BLaER1 treated with 17β-estradiol and CSF1 and Interleukin-3, amounts not matched to agents 10 nM and 100 nM (cell line): ENCODE results near the gene BACE1-AS.
A peak's percentile ranks its signal among the peaks of the same experiment; 100 is the strongest.

ENCODE experiments used
- H3K27ac ChIP-seq, 11 experiments: shearing (Covaris generic); formaldehyde crosslinking; 2 replicates each; pipeline ENCODE4 v1.8.1; 2022
- H3K27me3 ChIP-seq, 11 experiments: shearing (Covaris generic); formaldehyde crosslinking; 2 replicates each; pipeline ENCODE4 v1.8.1; 2022
- H3K36me3 ChIP-seq, 11 experiments: shearing (Covaris generic); formaldehyde crosslinking; 2 replicates each; pipeline ENCODE4 v1.8.1; 2022
- H3K4me1 ChIP-seq, 10 experiments: shearing (Covaris generic); formaldehyde crosslinking; 2 replicates each; pipeline ENCODE4 v1.8.1; 2022
- H3K4me2 ChIP-seq, 11 experiments: shearing (Covaris generic); formaldehyde crosslinking; 2 replicates each; pipeline ENCODE4 v1.8.1; 2022
- H3K4me3 ChIP-seq, 10 experiments: shearing (Covaris generic); formaldehyde crosslinking; 2 replicates each; pipeline ENCODE4 v1.8.1; 2022
- H3K9ac ChIP-seq, 11 experiments: shearing (Covaris generic); formaldehyde crosslinking; 2 replicates each; pipeline ENCODE4 v1.8.1; 2022
- H3K9me3 ChIP-seq, 11 experiments: shearing (Covaris generic); formaldehyde crosslinking; replicated peaks in 1 of 11; 2 replicates each; pipeline ENCODE4 v1.8.1; 2022
- H4K20me1 ChIP-seq, 11 experiments: shearing (Covaris generic); formaldehyde crosslinking; 2 replicates each; pipeline ENCODE4 v1.8.1; 2022
- Cebpa-rat ChIP-seq, 11 experiments: shearing (Covaris generic); IDR thresholded peaks; 2 replicates each; pipeline ENCODE4 v1.8.1; 2022

BACE1-AS gene

GRCh38 chr11:117299351-117300282 is 8.5 kb downstream of the BACE1-AS start:
- H3K27me3 ChIP-seq: no peaks in the 10 kb centered on the region
- peaks cover 0 to 24% (median 6%) of the 10 kb centered on the region in 11 experiments; a peak in 6 of 22 replicates for H3K36me3 ChIP-seq
- H3K9me3 ChIP-seq: no peaks in the 10 kb centered on the region
- H3K4me2 ChIP-seq: no peak overlapping the region
- H3K4me1 ChIP-seq: peaks cover 0 to 12% (median 10%) of the 10 kb centered on the region in 10 experiments; a peak in 12 of 20 replicates
- no peaks in the 10 kb centered on the region for H4K20me1 ChIP-seq
- 0 out of 22 replicates have a peak overlapping the region, but pooled peaks of 1 of the 11 experiments have one; percentile 5 for H3K27ac ChIP-seq
- no peak for TF ChIP-seq Cebpa-rat (IDR thresholded peaks at IDR 0.05)
- H3K4me3 ChIP-seq: no peak overlapping the region
- H3K9ac ChIP-seq: no peak overlapping the region

- Histone ChIP-seq H3K27me3 (no peaks in the 10 kb centered on the region), H3K4me2 (no peak overlapping the region), H3K36me3 (peaks cover 0 to 17% (median under 1%) of the 10 kb centered on the region in 11 experiments; a peak in 5 of 22 replicates), H3K4me3 (no peak overlapping the region), H3K9me3 (no peaks in the 10 kb centered on the region), H4K20me1 (no peaks in the 10 kb centered on the region; a peak in 1 of 22 replicates), H3K27ac (no peak overlapping the region), H3K9ac (no peak overlapping the region), H3K4me1 (peaks cover 0 to 12% (median 10%) of the 10 kb centered on the region in 10 experiments; a peak in 12 of 20 replicates)
- no peak for TF ChIP-seq Cebpa-rat (IDR thresholded peaks at IDR 0.05)
These were observed 9.1 kb downstream of the BACE1-AS start for GRCh38 chr11:117300283-117300663.

GRCh38 chr11:117300773-117301172 is 9.6 kb downstream of the BACE1-AS start:
- no peaks in the 10 kb centered on the region; a peak in 1 of 22 replicates for H4K20me1 ChIP-seq
- H3K4me1 ChIP-seq: peaks cover 0 to 12% (median 10%) of the 10 kb centered on the region in 10 experiments; a peak in 12 of 20 replicates
- no peak overlapping the region for H3K27ac ChIP-seq
- peaks cover 0 to 12% (median 0%) of the 10 kb centered on the region in 11 experiments; a peak in 3 of 22 replicates for H3K36me3 ChIP-seq
- H3K9me3 ChIP-seq: no peaks in the 10 kb centered on the region
- H3K9ac ChIP-seq: no peak overlapping the region
- H3K27me3 ChIP-seq: no peaks in the 10 kb centered on the region
- no peak overlapping the region for H3K4me2 ChIP-seq
- TF ChIP-seq Cebpa-rat (IDR thresholded peaks at IDR 0.05): no peak
- H3K4me3 ChIP-seq: no peak overlapping the region

- no peaks in the 10 kb centered on the region for H3K27me3 ChIP-seq
- no peaks in the 10 kb centered on the region; a peak in 2 of 22 replicates for H4K20me1 ChIP-seq
- H3K27ac ChIP-seq: no peak overlapping the region
- peaks cover 0 to 12% (median 10%) of the 10 kb centered on the region in 10 experiments; a peak in 12 of 20 replicates for H3K4me1 ChIP-seq
- H3K9ac ChIP-seq: no peak overlapping the region
- H3K4me2 ChIP-seq: no peak overlapping the region
- H3K9me3 ChIP-seq: no peaks in the 10 kb centered on the region
- no peaks in the 10 kb centered on the region for H3K36me3 ChIP-seq
- no peak for TF ChIP-seq Cebpa-rat (IDR thresholded peaks at IDR 0.05)
- H3K4me3 ChIP-seq: no peak overlapping the region
These were observed 11.1 kb downstream of the BACE1-AS start for GRCh38 chr11:117302228-117302627.

GRCh38 chr11:117303101-117303500 is 12.0 kb downstream of the BACE1-AS start:
- H3K9ac ChIP-seq: no peak overlapping the region
- TF ChIP-seq Cebpa-rat (IDR thresholded peaks at IDR 0.05): no peak

GRCh38 chr11:117303646-117304315 is 12.6 kb downstream of the BACE1-AS start:
- no peak overlapping the region for H3K9ac ChIP-seq
- TF ChIP-seq Cebpa-rat (IDR thresholded peaks at IDR 0.05): no peak
- peak overlapping the region in 7 of 11 experiments; percentile 8 to 68 (median 53); a peak in 10 of 22 replicates for H3K4me2 ChIP-seq
- no peak overlapping the region for H3K27ac ChIP-seq
- H3K27me3 ChIP-seq: no peaks in the 10 kb centered on the region
- H4K20me1 ChIP-seq: no peaks in the 10 kb centered on the region; a peak in 2 of 22 replicates
- H3K4me3 ChIP-seq: no peak overlapping the region
- peaks cover 0 to 12% (median 10%) of the 10 kb centered on the region in 10 experiments; a peak in 12 of 20 replicates for H3K4me1 ChIP-seq
- no peaks in the 10 kb centered on the region for H3K9me3 ChIP-seq
- no peaks in the 10 kb centered on the region for H3K36me3 ChIP-seq

More at GRCh38 chr11:117303101-117303500, 12.0 kb downstream of the BACE1-AS start:
- Histone ChIP-seq H3K4me2 (peak overlapping the region in 8 of 11 experiments; percentile 8 to 68 (median 45); a peak in 11 of 22 replicates), H3K9me3 (no peaks in the 10 kb centered on the region), H3K36me3 (no peaks in the 10 kb centered on the region), H3K4me3 (no peak overlapping the region), H4K20me1 (no peaks in the 10 kb centered on the region; a peak in 2 of 22 replicates), H3K4me1 (peaks cover 0 to 12% (median 10%) of the 10 kb centered on the region in 10 experiments; a peak in 12 of 20 replicates), H3K27me3 (no peaks in the 10 kb centered on the region), H3K27ac (no peak overlapping the region)

GRCh38 chr11:117305145-117305544 is 14.0 kb downstream of the BACE1-AS start:
- no peak overlapping the region for H3K4me3 ChIP-seq
- no peaks in the 10 kb centered on the region for H3K27me3 ChIP-seq
- TF ChIP-seq Cebpa-rat (IDR thresholded peaks at IDR 0.05): no peak
- H3K9ac ChIP-seq: no peak overlapping the region
- H3K4me1 ChIP-seq: peaks cover 0 to 12% (median 10%) of the 10 kb centered on the region in 10 experiments; a peak in 12 of 20 replicates
- no peak overlapping the region for H3K27ac ChIP-seq
- no peak overlapping the region for H3K4me2 ChIP-seq
- no peaks in the 10 kb centered on the region; a peak in 2 of 22 replicates for H4K20me1 ChIP-seq
- H3K9me3 ChIP-seq: no peaks in the 10 kb centered on the region
- H3K36me3 ChIP-seq: no peaks in the 10 kb centered on the region

- H3K4me3 ChIP-seq: no peak overlapping the region
- no peak overlapping the region for H3K27ac ChIP-seq
- peaks cover 0 to 9% (median 4%) of the 10 kb centered on the region in 11 experiments; a peak in 11 of 22 replicates for H3K27me3 ChIP-seq
- H3K4me2 ChIP-seq: no peak overlapping the region
- no peak overlapping the region for H3K9ac ChIP-seq
- H4K20me1 ChIP-seq: peaks cover 0 to 6% (median 0%) of the 10 kb centered on the region in 11 experiments; a peak in 3 of 22 replicates
- TF ChIP-seq Cebpa-rat (IDR thresholded peaks at IDR 0.05): no peak
- H3K4me1 ChIP-seq: peaks cover 0 to 21% (median 18%) of the 10 kb centered on the region in 10 experiments; a peak in 15 of 20 replicates
- H3K9me3 ChIP-seq: no peaks in the 10 kb centered on the region
- no peaks in the 10 kb centered on the region for H3K36me3 ChIP-seq
These were observed 18.2 kb downstream of the BACE1-AS start for GRCh38 chr11:117309310-117309709.
